Lower leg skin (tissue), 3 donors: ENCODE results near the gene ADARB2.

Experiments
- POLR2A ChIP-seq, 2 donors: fragments of 450-650 bp; IDR thresholded peaks; one replicate each; pipeline ENCODE4 v1.6.1; 2016 to 2017; ENCODE audit warnings: antibody characterized with exemption in 2 of 2, mild to moderate bottlenecking in 1 of 2, moderate library complexity in 1 of 2
- TF ChIP-seq, protein P1 (sequence below), 3 donors: fragments of 450-650 bp; IDR thresholded peaks; one replicate each; pipeline ENCODE4 v1.5.1; 2016; ENCODE audit warnings: antibody characterized with exemption in 3 of 3, mild to moderate bottlenecking in 3 of 3, moderate library complexity in 2 of 3

DNA sequence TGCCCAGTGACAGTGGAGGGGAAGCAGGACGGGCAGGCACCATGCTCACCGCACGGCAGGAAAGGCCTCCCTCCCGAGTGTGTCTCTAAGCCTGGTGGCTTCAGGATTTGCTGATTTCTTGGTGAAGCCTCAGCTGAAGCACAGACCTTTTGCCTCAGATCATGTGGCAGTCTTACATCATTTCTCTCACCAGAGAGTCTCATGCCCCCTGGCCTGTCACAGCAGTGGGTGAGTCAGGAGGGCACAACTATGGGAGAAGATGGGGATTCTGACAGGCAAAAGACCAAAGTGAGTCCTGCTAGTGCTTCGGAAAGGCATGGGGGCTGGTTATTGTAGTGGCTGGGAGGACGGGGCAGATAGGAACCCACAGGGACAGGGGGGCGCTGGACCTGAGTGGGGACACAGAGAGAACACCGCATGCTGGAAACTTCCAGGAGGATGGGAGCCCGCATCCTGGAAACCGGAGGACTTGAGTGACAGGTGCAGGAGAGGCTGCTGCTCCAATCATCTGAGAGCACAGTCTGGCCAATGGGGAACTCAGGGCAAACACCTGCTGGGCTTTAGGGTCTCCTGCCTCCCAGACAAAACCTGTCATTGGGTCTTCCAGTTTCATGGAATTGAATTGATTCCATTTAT lies 166.8 kb downstream of the ADARB2 start:
- no peak for TF ChIP-seq POLR2A (IDR thresholded peaks at IDR 0.05)
- TF ChIP-seq, protein P1, sequence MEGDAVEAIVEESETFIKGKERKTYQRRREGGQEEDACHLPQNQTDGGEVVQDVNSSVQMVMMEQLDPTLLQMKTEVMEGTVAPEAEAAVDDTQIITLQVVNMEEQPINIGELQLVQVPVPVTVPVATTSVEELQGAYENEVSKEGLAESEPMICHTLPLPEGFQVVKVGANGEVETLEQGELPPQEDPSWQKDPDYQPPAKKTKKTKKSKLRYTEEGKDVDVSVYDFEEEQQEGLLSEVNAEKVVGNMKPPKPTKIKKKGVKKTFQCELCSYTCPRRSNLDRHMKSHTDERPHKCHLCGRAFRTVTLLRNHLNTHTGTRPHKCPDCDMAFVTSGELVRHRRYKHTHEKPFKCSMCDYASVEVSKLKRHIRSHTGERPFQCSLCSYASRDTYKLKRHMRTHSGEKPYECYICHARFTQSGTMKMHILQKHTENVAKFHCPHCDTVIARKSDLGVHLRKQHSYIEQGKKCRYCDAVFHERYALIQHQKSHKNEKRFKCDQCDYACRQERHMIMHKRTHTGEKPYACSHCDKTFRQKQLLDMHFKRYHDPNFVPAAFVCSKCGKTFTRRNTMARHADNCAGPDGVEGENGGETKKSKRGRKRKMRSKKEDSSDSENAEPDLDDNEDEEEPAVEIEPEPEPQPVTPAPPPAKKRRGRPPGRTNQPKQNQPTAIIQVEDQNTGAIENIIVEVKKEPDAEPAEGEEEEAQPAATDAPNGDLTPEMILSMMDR (IDR thresholded peaks at IDR 0.05): no peak
